GM20431 (cell line): ENCODE data around the gene MTPN.

Source experiments
- in situ Hi-C: fragments of 300-500 bp; cut with MseI, MboI; formaldehyde crosslinking; loops from one replicate; pipeline ENCODE4 v1.15.0; 2020; ENCODE audit warnings: low sequenced_read_pairs; ENCODE audit not compliant: unreplicated experiment

MTPN gene

GRCh38 chr7:135960709-135961451, 16.3 kb downstream of the MTPN start:
- in situ Hi-C loops: no loop called here

- in situ Hi-C loops: no loop called here
Measured at GRCh38 chr7:135959646-135960363, 17.4 kb downstream of the MTPN start.

- in situ Hi-C loops: no loop called here
Measured at GRCh38 chr7:135958173-135958572, 19.0 kb downstream of the MTPN start.

GRCh38 chr7:135957627-135958026, 19.5 kb downstream of the MTPN start:
- in situ Hi-C loops: no loop called here

- in situ Hi-C loops: no loop called here
Measured at GRCh38 chr7:135956393-135956792, 20.8 kb downstream of the MTPN start.

GRCh38 chr7:135950972-135951371, 26.2 kb downstream of the MTPN start:
- in situ Hi-C loops: no loop called here

DNA sequence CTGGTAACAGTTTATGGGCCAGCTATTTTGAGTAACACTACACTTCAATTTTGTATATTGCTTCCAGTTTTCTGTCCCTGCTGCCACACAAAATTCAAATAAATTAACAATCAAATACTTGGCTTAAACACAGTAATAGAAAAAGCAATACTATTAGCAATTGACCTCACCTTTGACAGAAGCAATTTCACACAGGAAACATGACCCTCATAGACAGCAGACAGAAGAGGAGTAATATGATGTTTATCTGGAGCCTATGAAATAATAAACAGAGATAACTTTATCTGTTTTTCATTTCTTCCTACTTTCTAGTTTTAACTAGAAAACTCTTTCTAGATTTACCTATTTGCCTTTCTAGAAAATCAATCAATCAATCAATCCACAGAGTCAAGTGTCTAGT, 26.7 kb downstream of the MTPN start:
- in situ Hi-C loops: no loop called here

- in situ Hi-C loops: no loop called here
Measured at GRCh38 chr7:135946289-135947055, 30.7 kb downstream of the MTPN start.

DNA sequence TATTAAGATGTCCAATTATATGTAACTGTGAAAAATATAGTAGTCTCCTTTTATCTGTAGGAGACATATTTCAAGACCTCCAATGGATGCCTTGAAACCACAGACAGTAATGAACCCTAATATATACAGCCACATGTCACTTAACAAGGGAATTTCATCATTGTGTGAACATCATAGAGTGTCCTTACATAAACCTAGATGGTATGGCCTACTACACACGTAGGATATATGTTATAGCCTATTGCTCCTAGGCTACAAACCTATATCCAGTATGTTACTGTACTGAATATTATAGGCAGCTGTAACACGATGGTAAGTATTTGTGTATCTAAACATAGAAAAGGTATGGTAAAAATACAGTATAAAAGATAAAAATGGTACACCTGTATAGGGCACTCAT, 32.4 kb downstream of the MTPN start:
- in situ Hi-C loops: no loop called here

DNA sequence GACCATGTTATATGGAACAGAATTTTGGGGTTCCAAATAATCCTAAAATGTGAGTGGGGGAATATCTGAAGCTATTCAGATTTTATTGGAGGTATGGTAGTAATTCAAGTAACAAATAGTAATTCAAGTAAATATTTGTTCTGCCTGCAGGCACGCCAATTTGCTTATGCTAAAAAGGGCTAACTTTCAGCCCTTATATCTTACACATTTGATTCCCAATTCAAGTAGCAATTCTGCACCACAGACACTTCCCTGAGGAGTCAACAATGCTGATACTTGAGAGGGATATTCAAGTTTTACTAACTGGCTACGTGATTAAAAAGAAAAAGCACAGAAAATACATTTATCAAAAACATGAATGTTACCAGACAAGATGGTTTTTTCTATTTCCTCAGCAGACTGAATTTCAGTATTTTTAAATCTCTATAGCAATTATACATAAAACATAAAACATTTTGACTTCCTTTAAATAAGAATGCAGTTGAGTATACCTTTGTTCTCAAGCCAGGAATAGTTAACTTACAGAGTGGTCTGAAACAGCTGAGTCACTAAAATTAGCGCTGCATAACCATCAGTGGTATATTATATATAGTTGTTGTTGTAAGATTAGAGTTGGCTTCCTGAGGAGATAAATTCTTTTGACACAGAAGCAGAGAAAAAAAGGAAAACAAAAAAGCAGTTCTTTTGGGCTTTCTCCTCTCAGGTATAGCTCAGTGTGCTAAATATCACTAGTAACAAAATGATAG, 33.9 kb downstream of the MTPN start:
- in situ Hi-C loops: no loop called here

GRCh38 chr7:135942614-135943013, 34.5 kb downstream of the MTPN start:
- in situ Hi-C loops: no loop called here

DNA sequence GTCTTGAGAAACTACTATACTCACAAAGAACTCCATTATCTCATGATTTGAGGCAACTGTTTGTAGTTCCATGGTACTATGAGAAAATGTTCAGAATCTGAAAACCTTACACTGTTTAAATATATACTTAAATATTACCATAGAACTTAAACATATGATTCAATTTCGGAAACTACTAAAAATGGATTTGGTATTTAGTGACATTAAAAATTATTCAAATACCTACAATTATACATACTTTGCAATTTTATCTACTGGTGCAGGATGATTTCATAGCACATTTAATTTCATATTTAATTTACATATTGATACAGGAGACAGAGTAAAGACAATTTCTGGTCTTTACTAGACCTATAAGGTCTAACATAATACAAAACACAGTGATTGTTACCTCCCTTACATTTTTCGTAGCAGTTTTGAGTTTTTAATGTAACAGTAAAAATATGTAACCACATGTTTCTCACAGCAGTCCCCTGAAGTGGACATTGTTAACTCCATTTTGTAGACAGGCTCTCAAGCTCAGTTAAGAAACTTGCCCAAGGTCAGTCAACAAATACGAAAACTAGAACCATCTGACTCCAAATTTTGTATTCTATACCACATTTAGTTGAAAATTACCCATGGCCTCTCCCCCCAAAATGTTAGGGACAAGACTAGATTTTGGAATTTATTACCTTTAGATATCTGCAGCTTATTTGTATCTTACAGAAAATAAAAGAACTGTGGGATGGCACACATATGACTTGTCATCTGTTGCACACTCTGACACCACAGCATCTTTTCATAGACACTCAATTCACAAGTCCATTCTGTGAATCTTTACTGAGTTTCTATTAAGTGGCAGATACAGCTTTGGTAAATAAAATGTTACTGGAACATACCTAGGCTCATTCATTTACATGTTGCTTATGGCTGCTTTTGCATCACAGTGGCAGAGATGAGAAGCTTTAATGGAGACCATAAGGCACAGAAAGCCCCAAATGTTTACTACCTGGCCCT, 36.8 kb downstream of the MTPN start:
- in situ Hi-C loops: no loop called here

- in situ Hi-C loops: no loop called here
Measured at GRCh38 chr7:135939261-135939812, 37.8 kb downstream of the MTPN start.

- in situ Hi-C loops: no loop called here
Measured at GRCh38 chr7:135938563-135938962, 38.6 kb downstream of the MTPN start.

DNA sequence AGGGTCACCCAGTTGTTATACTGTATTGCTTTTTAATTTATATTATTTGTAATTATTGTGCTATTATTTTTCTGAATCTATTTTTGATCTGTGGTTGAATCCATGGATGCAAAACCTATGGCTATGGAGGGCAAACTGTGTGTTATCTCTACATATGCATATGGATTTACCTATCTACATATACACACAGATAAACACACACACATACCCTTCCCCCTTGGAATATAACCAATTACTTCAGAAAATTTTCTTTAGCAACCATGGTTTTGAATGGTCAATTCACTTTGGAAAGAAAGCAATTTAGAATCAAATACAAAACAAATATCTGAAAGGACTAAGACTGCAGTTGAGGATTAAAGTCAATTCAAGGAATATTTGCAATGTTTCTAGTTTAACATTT, 39.1 kb downstream of the MTPN start:
- in situ Hi-C loops: no loop called here

DNA sequence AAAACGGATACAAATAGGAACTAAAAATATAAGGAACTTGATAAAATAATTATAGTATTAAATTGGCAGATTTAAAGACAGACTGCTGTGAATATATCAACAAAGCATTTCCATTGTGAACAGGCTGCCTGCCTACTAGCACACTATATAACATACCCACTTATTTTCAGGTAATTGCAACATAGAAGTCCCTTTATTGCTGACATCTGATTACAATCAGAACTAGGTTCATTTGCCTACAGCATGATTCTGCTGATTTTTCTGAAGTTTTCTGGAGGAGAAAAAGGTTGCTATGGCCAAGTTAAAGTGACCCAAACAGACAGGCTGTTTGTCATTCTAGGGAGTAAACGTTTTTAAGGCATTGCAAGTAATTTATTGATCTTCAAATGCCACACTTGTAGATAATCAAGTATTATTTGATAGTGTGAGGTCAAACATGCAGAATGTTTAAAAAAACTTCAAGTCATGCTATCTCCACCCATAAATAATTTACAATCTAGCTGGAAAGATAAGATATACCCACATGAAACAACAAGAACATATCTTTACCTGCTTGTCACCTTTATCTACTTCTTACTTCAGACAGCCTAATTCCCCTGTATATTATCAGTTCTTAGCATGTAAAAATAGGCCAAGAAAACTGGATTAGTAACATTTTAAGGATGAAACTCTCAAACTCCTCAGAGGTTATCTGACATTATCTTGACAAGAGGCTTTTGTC, 40.5 kb downstream of the MTPN start:
- in situ Hi-C loops: no loop called here

DNA sequence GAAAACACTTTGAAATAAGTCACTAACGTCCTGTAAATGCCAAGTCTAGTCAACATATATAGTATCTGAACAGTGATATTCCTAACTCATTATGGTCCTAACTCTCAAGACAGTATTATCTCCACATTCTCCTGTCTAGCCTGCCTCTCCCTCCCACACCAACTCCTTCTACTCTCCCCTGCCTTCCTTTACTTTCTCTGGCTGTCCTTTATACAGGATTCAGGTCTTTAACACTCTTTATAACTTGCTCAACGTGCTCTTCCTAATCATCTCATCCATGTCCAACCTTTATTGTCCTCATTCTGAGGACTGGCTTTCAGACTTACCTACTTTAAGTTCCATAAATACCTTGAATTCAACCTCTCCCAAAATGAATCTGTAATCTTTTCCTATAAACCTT, 42.5 kb downstream of the MTPN start:
- in situ Hi-C loops: no loop called here

DNA sequence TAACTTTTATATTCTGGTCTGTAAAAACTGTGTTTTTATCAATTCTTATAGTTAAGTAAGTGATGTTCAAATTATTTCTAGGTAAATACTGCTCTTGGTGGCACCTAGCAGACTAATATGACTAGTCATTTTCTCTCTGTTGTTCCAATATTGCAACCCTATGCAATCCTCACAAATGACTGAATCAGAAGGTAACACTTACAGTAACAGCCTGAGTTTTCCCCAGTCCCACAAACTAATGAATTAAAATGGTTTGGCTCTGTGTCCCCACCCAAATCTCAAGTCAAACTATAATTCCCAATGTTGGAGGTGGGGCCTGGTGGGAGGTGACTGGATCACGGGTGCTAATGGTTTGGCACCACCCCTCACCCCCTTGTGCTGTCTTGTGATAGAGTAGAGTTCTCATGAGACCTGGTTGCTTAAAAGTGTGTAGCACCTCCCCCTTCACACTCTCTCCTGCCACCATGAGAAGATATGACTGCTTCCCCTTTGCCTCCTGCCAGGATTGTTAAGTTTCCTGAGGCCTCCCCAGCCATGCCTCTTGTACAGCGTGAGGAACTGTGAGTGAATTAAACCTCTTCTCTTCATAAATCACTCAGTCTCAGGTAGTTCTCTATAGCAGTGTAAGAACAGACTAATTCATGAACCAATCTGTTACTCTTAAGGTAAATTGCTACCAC, 43.5 kb downstream of the MTPN start:
- in situ Hi-C loops: no loop called here
